Measurements from ENCODE around the gene LRSAM1.

The LRSAM1 gene

DNA sequence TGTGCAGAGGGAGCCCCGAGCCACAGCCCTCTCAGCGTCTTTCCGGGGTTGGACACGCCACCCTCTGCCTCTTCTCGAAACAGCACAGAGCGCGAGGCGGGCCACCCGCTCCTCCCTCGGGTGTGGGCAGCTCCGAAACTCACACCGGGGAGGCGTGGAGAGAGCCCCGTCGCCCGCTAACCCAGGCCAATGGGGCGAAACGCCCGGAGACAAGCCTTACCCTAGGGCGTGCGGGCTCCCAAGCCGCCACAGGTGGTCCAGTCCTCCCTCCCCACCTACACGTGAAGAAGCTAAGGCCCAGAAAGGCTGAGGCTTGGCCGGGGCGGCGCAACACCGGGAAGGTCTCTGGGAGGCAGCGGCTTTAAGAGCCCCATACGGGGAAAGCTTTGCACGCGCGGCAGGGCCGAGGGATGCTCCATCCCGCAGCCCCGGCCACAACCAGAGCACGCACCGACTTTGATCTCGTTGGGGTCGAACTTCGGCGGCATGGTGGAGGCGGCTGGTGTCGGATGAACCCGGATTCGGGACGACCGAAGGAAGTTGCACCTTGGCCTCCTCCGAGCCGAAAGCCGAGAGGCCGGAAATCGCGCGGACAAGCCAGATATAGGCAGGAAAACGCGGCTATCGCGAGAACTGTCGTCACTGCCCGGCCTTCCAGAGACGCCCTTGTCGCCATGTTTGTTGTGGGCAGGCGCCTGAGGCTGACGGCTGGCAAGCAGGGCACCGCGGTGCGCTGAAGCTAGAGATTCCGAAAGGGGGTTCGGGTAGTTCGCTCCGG, at the start of gene LRSAM1, which contains the start of gene RPL12:
LRSAM1 (plus strand) TSS at position 681 of the 778 bp plus-strand sequence. CDS start 3,018 bp downstream, outside the sequence.
RPL12 (minus strand) TSS at position 577 of the 778 bp plus-strand sequence; CDS start at position 488, 89 bp downstream.
- peak; percentile 97 for DNase-seq

DNA sequence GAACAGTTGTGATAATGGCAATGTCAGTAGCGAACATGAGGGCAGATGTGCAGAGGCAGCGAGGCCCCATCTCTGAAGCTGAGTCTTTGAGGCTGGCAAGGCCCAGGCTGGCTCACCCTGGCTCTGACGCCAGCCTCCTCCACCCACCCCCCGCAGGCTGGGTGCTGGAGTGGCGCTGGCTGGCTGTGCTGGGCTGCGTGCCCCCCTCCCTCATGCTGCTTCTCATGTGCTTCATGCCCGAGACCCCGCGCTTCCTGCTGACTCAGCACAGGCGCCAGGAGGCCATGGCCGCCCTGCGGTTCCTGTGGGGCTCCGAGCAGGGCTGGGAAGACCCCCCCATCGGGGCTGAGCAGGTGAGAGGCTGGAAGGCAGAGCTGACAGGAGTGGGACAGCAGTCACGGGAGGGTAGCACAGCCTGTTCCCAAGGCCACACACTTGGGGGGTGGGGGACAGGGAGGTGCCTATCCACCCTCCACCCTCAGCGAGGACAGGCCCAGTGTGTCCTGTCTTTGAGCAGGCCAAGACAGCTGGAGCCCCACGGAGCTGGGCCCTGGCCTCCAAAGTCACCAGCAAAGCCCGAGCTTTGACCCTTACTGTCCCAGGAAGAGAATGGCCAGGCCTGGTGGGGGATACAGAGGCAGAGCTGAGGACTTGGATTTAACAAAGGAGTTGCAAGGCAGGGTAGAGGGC, 48.8 kb upstream of the LRSAM1 start:
- DNase-seq, result no peak

DNA sequence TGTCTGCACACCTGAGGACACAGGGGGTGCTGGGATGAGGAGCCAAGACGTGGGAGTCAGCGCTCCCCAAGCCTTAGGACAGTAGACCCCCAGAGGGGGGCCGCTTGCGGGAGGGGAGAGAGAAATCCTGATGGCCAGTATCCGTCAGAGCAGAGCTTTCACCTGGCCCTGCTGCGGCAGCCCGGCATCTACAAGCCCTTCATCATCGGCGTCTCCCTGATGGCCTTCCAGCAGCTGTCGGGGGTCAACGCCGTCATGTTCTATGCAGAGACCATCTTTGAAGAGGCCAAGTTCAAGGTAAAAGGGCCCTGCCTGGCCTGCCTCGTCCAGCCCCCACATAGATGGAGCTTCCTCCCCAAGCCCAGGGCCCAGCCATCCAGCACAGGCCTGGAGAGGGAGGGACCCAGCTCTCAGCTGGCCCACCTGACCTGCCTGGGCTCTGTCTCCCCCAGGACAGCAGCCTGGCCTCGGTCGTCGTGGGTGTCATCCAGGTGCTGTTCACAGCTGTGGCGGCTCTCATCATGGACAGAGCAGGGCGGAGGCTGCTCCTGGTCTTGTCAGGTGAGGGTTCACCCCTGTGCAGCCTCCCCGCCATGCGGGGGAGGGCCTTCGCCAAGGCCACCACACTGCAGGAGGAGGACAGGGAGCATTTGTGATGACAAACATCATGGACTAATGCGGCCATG, 47.7 kb upstream of the LRSAM1 start:
- DNase-seq, result no peak

GRCh38 chr9:127404631-127405030, 46.7 kb upstream of the LRSAM1 start:
- peak; percentile 46 for DNase-seq

- DNase-seq, result no peak
These were observed 45.8 kb upstream of the LRSAM1 start for GRCh38 chr9:127405344-127406125.

DNA sequence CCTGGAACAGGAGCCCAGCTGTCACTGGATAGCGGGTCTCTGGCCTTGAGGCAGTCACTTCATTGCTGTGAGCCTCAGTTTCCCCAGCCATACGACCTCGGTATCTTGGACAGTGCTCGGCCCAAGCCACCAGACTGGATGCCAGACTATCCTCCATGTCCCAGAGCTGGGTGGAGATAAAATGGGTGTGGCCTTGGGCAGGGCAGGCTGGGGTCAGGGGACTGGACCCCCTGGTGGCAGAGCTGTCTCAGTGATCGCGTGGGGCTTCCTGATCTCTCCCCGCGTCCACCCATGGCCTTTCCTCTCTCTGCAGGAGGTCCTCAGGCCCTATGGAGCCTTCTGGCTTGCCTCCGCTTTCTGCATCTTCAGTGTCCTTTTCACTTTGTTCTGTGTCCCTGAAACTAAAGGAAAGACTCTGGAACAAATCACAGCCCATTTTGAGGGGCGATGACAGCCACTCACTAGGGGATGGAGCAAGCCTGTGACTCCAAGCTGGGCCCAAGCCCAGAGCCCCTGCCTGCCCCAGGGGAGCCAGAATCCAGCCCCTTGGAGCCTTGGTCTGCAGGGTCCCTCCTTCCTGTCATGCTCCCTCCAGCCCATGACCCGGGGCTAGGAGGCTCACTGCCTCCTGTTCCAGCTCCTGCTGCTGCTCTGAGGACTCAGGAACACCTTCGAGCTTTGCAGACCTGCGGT, 44.4 kb upstream of the LRSAM1 start:
- DNase-seq, result peak; percentile 55

DNA sequence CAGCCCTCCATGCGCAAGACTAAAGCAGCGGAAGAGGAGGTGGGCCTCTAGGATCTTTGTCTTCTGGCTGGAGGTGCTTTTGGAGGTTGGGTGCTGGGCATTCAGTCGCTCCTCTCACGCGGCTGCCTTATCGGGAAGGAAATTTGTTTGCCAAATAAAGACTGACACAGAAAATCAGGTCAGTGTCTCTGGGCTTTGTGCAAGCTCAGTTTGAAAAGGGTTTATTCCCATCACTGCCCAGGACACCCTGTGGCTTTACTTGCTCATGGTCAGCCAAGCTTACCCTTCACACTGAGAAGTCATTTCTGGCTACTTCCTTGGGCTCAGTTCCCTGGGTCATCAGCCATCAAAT, 43.8 kb upstream of the LRSAM1 start:
- no peak for DNase-seq

DNA sequence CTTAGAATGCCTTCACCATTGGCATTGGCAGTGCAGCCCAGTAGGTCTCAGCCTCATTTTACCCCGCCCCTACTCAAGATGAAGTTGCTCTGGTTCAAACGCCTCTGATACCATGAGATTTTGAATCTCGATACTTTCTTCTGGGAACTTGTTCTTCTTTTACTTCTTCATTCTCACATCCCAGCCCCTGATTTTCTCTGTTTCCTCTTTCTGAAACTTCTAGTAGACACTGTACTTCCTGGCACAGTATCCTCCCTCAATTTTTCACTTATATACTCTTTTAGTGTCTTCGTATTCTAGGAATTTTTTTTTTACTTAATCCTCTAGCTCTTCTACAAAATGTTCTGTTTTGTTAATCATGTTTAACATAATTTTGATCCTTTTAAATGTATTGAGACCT, 40.2 kb upstream of the LRSAM1 start:
- DNase-seq, result no peak

DNA sequence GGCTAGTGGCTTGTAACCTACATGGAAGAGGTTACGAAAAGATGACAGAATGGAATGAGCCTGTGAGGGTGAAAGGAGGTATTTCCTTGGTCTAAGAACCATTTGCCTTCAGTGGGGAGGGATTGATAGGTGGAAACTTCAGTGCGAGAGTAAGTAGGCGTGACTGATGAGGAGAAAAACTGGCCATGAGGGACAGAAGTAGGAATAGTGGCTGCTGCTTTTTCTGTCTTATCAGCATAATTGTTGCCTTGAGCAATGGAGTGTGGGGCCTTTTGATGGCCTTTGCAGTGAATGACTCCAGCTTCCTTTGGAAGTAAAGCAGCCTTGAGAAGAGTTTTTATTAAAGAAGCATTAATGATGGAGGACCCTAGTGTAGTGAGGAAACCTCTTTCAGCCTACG, 36.2 kb upstream of the LRSAM1 start:
- no peak for DNase-seq

DNA sequence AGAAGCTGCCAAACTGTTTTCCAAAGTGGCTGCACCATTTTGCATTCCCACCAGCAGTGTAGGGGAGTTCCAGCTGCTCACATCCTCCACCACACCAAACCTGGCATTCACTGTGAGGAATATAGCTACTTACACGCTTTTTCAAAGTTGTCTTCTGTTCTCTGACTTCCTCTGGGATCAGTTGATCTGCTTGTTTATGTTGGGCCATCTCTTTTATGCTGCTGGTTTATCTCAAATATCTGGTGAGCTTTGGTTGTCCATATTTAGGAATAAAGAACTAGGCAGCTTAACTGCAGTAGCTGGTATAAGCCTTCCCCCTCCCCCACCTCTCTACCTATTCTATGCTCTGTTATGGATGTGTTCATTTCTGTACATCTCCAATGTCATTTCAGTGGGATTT, 35.7 kb upstream of the LRSAM1 start:
- no peak for DNase-seq

GRCh38 chr9:127417131-127418036, 33.9 kb upstream of the LRSAM1 start:
- DNase-seq, result peak; percentile 81

DNA sequence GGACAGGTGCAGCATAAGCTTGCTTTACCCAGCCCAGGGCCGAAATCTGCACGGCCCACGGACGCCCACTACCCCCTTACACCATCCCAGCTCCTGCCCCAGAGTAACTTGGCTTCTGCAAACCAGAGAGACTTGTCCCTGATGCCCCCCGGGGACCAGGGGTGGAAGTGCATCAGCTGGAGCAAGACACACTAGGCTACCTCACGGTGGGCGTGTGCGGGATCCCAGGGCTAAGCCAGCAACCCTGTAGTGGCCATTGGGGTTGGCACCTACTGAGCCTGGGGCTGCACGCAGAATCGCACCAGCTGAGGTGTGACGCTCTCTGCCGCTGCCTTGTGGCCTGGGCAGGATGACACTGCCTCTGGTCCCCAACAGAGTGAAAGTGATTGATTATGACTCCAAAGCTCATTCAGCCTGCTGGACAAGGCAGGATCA, 33.3 kb upstream of the LRSAM1 start:
- peak; percentile 81 for DNase-seq

DNA sequence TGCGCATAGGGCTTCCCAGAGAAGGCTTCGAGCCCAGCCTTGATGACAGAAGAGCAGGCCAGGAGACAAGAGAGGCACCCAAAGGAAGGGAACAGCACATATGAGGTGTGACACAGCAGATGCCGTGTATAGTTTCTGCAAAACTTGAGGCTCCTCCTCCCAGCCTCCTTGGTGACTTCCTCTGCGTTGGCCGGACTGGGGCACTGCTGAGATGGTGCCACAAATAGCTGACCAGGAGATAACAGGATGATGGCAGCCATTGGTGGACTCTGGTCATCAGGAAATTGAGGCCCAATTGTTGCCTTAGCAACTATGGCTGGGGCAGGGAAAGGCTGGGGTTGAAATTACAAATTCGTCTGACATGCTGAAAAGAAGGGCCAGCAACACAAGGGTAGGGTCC, 32.0 kb upstream of the LRSAM1 start:
- no peak for DNase-seq

DNA sequence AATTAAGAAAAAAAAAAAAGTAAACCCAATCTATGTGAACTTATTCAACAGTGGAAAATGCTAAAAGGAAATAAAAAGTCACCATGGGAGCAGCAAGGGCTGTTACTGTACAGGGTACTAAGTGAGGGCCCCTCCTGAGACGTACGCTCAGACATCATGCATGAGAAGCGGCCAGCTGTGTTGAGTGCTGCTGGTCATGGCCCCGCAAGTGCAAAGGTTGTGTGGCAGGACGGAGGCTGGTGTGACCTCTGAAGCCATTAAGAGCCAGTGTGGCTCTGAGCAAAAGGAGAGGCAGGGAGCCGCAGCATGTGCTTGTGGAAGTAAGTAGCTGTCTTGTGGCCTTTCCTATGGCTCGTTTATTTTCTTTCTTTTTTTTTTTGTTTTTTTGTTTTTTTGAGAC, 30.3 kb upstream of the LRSAM1 start:
- no peak for DNase-seq

DNA sequence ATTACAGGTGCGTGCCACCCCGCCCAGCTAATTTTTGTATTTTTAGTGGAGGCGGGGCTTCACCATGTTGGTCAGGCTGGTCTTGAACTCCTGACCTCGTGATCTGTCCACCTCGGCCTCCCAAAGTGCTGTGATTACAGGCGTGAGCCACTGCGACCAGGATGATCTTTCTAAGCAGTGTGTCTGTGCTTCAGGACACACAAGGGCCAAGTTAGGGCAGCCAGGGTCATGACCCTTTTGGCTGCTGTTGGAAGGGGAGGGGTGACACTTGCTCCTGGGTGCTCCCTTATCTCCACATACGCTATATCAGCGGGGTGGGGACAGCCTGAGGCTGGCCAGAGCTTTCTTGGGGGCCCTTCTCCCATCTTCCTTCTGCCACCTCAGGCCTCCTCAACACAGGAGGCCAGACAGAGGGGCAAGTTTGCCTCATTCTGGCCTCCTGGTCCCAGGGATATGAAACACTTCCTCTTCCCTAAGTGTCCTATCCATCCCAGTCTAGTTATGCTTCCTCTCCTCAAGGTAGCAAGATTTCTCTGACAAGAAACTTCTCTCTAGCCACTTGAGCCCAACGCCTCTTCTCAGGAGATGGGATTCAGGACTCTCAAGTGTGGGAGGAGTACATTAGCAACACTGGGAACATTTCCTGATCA, 29.1 kb upstream of the LRSAM1 start:
- no peak for DNase-seq

- no peak for DNase-seq
These were observed 28.5 kb upstream of the LRSAM1 start for GRCh38 chr9:127422787-127423186.

DNA sequence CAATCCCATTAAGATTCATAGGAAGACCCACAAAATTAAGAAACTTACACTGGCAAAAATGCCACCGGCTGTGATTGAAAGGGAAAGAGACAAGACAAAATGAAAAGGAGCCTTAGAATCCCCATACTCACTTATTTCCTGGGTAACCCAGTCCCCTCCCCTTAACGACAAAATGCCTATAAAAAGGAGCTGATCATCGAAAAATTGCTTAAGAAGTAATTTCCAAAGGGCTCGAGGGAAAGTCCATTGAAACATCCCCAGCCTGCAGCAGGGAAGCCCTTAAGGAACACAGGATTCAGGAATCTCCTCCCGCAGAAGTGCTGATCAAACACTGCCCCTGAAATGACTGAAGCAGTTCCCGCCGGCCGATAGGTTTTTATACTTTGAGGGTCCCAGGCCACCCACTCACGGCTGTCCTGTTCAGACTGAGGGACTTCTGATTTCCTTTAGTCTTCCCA, 27.8 kb upstream of the LRSAM1 start:
- DNase-seq, result no peak

- peak; percentile 97 for DNase-seq
These were observed 27.2 kb upstream of the LRSAM1 start, which contains the start of gene ZNF79 for GRCh38 chr9:127423934-127424675. TSS of gene ZNF79 (plus strand) at chr9:127424382. CDS start at chr9:127424788, 406 bp downstream.

GRCh38 chr9:127424676-127424999, 26.7 kb upstream of the LRSAM1 start:
- no peak for DNase-seq

DNA sequence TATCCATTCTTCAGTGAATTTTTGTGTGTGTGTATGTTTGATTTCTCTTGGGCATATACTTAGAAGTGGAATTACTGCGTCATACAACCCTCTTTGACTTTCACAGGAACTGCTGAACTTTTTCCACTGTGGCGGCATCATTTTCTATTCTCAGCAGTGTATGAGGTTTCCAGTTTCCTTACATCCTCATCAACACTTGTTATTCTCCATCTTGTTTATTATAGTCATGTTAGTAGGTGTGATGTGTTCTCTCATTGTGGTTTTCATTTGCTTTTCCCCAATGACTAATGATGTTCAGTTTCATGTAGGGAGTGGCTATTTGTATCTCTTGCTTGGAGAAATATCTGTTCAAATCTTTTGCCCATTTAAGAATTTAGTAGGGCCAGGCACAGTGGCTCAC, 24.6 kb upstream of the LRSAM1 start:
- DNase-seq, result no peak

All from islet precursor cell (in vitro differentiated cells).